ENCODE data around the gene PIM1. TPM values are rescaled to one million over a fixed set of nuclear protein-coding genes. Genes with fewer than 3 reads are reported as not detected.

PIM1 gene
- total RNA-seq, 2 experiments from 2014 or later = 24.7 to 31.4 TPM

DNA sequence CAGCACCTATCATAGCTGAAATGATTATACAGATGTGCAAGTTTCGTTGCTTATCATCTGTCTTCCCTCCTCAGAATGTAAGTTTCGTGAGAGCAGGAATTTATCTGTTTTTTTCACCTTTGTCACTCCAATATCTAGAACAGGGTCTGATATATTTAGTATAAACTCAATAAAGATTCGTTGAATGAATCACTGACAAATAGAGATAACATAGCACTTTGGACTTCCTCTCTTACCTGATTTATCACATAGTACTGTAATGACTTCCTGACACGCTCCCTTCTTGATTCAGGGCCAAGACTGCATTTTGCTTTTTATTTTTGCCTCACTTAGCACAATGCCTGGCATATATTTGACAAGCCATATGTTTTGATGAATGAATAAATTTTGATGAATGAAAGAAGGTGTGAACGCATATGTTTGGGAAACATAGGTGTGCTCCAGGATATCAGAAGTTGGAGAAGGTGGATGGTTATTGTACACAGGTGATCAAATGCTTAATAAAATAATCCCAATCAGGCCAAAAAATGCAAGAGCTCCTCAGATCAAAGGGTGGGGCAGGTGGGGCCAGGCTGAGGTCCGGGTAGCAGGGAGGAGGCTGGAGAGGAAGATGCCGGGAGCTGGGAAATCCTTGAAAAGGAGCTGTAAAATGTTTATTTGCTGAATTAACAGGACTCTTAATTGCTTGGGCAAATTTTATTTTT, 33.0 kb downstream of the PIM1 start:
- Histone ChIP-seq H3K9me3 (ENCODE audit: low read length) (no peaks in the 10 kb centered on the region), H3K79me2 (ENCODE audit: insufficient read depth, low read depth, low read length) (no peaks in the 10 kb centered on the region), H4K20me1 (ENCODE audit: insufficient read depth, low read length) (no peaks in the 10 kb centered on the region), H3K27ac (ENCODE audit: low read depth, low read length, poor library complexity, severe bottlenecking) (no peak overlapping the region), H2AFZ (ENCODE audit: low read length) (no peak overlapping the region), H3K4me2 (ENCODE audit: low read length) (no peak overlapping the region), H3K4me3 (ENCODE audit: low read depth, low read length, poor library complexity, severe bottlenecking) (no peak overlapping the region), H3K36me3 (ENCODE audit: insufficient read depth, low read length) (no peaks in the 10 kb centered on the region), H3K4me1 (ENCODE audit: insufficient read depth, low read length, poor library complexity, severe bottlenecking) (no peaks in the 10 kb centered on the region), H3K9me2 (ENCODE audit: insufficient read depth, low read length) (no peaks in the 10 kb centered on the region)
- no TSS peak for BruUV-seq (replicated peaks)
- ChIA-PET POLR2A (no interaction called here), CTCF (ENCODE audit: unreplicated experiment) (interaction anchor here (1.1 kb wide), 1 partner anchor 9 kb away, joined by 4 read pairs; no protein-coding TSS in a partner anchor)
- intact Hi-C loops (cut with micrococcal nuclease; ENCODE audit: unreplicated experiment) = no loop called here
- TF ChIP-seq, protein P1, sequence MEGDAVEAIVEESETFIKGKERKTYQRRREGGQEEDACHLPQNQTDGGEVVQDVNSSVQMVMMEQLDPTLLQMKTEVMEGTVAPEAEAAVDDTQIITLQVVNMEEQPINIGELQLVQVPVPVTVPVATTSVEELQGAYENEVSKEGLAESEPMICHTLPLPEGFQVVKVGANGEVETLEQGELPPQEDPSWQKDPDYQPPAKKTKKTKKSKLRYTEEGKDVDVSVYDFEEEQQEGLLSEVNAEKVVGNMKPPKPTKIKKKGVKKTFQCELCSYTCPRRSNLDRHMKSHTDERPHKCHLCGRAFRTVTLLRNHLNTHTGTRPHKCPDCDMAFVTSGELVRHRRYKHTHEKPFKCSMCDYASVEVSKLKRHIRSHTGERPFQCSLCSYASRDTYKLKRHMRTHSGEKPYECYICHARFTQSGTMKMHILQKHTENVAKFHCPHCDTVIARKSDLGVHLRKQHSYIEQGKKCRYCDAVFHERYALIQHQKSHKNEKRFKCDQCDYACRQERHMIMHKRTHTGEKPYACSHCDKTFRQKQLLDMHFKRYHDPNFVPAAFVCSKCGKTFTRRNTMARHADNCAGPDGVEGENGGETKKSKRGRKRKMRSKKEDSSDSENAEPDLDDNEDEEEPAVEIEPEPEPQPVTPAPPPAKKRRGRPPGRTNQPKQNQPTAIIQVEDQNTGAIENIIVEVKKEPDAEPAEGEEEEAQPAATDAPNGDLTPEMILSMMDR (conservative IDR thresholded peaks at IDR 0.05; ENCODE audit: low read length) = no peak
- TF ChIP-seq EZH2phosphoT487 (IDR thresholded peaks at IDR 0.05; ENCODE audit: borderline replicate concordance, low read depth, low read length) = no peak
- no peak for DNase-seq (ENCODE audit: low spot score)

DNA sequence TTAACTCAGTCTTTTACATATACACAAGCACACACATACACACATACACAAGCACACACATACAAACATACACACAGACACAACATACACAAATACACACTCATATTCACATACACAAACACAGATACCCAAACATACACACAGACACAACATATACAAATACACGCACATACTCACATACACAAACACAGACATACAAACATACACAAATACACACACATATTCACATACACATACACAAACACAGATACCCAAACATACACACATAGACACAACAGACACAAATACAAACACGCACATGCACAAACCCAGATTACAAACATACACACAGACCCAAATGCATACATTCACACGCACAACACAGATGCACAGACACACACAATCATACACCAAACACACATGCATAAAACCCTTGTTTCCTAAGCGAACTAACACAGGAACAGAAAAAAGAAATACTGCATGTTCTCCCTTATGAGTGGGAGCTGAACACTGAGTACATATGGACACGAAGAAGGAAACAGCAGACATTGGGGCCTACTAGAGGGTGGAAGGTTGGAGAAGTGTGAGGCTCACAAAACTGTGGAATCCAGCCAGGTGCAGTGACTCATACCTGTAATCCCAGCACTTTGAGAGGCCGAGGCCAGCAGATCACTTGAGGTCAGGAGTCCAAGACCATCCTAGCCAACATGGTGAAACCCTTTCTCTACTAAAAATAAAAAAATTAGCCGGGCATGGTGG, 34.2 kb downstream of the PIM1 start:
- no peak overlapping the region for H3K4me2 ChIP-seq (ENCODE audit: low read length)
- DNase-seq (ENCODE audit: low spot score) = no peak
- no TSS peak for BruUV-seq (replicated peaks)
- no peak overlapping the region for H3K4me3 ChIP-seq (ENCODE audit: low read depth, low read length, poor library complexity, severe bottlenecking)
- H3K9me3 ChIP-seq (ENCODE audit: low read length) = no peaks in the 10 kb centered on the region
- H3K4me1 ChIP-seq (ENCODE audit: insufficient read depth, low read length, poor library complexity, severe bottlenecking) = no peaks in the 10 kb centered on the region
- H3K79me2 ChIP-seq (ENCODE audit: insufficient read depth, low read depth, low read length) = no peaks in the 10 kb centered on the region
- CTCF ChIA-PET (ENCODE audit: unreplicated experiment) = no interaction called here
- POLR2A ChIA-PET = no interaction called here
- intact Hi-C loops (cut with micrococcal nuclease; ENCODE audit: unreplicated experiment) = no loop called here
- no peak for TF ChIP-seq EZH2phosphoT487 (IDR thresholded peaks at IDR 0.05; ENCODE audit: borderline replicate concordance, low read depth, low read length)
- TF ChIP-seq, protein P1 (conservative IDR thresholded peaks at IDR 0.05; ENCODE audit: low read length) = no peak
- no peak overlapping the region for H2AFZ ChIP-seq (ENCODE audit: low read length)
- no peaks in the 10 kb centered on the region for H3K36me3 ChIP-seq (ENCODE audit: insufficient read depth, low read length)
- H3K9me2 ChIP-seq (ENCODE audit: insufficient read depth, low read length) = no peaks in the 10 kb centered on the region
- no peak overlapping the region for H3K27ac ChIP-seq (ENCODE audit: low read depth, low read length, poor library complexity, severe bottlenecking)
- no peaks in the 10 kb centered on the region for H4K20me1 ChIP-seq (ENCODE audit: insufficient read depth, low read length)
